Astrocyte (in vitro differentiated cells and primary cell): ENCODE measurements around the gene SAFB2. TPM values are rescaled to one million over a fixed set of nuclear protein-coding genes. Genes with fewer than 3 reads are reported as not detected.

ENCODE experiments used
- DNase-seq: peaks from one replicate; pipeline ENCODE4 v3.0.0-alpha.2; 2010; ENCODE audit warnings: low read depth
- FAIRE-seq: peaks from 2 replicates; lab custom pipeline; 2011; peaks lifted over from hg19 to GRCh38; lab: Jason Lieb, UNC
- H2AFZ ChIP-seq: 2 replicates; pipeline ENCODE4 v1.6.0; 2012; ENCODE audit warnings: low read depth, low read length, inconsistent platforms
- H3K27ac ChIP-seq: 2 replicates; pipeline ENCODE4 v1.5.1; 2011; ENCODE audit warnings: low read depth, low read length, inconsistent platforms
- H3K27me3 ChIP-seq: 2 replicates; pipeline ENCODE4 v1.6.0; 2011; ENCODE audit warnings: low read length, inconsistent platforms; ENCODE audit not compliant: insufficient read depth
- H3K36me3 ChIP-seq: 2 replicates; pipeline ENCODE4 v1.5.1; 2011; ENCODE audit warnings: low read length, inconsistent platforms; ENCODE audit not compliant: insufficient read depth
- H3K4me1 ChIP-seq: 2 replicates; pipeline ENCODE4 v1.5.1; 2011; ENCODE audit warnings: low read length, inconsistent platforms; ENCODE audit not compliant: insufficient read depth
- H3K4me2 ChIP-seq: 2 replicates; pipeline ENCODE4 v1.6.0; 2012; ENCODE audit warnings: low read length, inconsistent platforms
- H3K4me3 ChIP-seq: 2 replicates; pipeline ENCODE4 v1.5.1; 2011; ENCODE audit warnings: low read depth, mild to moderate bottlenecking, low read length, inconsistent platforms; ENCODE audit not compliant: insufficient read depth
- H3K79me2 ChIP-seq: 2 replicates; pipeline ENCODE4 v1.6.0; 2012; ENCODE audit warnings: mild to moderate bottlenecking, low read length, inconsistent platforms; ENCODE audit not compliant: insufficient read depth
- H3K9ac ChIP-seq: 2 replicates; pipeline ENCODE4 v1.6.0; 2012; ENCODE audit warnings: mild to moderate bottlenecking, low read length, inconsistent platforms
- H3K9me3 ChIP-seq: 2 replicates; pipeline ENCODE4 v1.5.1; 2012; ENCODE audit warnings: low read depth, mild to moderate bottlenecking, low read length, inconsistent platforms; ENCODE audit not compliant: insufficient read depth
- H4K20me1 ChIP-seq: 2 replicates; pipeline ENCODE4 v1.6.0; 2012; ENCODE audit warnings: low read length, inconsistent platforms; ENCODE audit not compliant: insufficient read depth
- H3K27ac Mint-ChIP-seq: one replicate; pipeline ENCODE4 v1.8.0; 2021; ENCODE audit warnings: mild to moderate bottlenecking, mixed read lengths; ENCODE audit not compliant: unreplicated experiment
- H3K27me3 Mint-ChIP-seq: one replicate; pipeline ENCODE4 v1.8.0; 2021; ENCODE audit warnings: low read depth, mixed read lengths; ENCODE audit not compliant: unreplicated experiment
- H3K36me3 Mint-ChIP-seq: one replicate; pipeline ENCODE4 v1.8.0; 2021; ENCODE audit warnings: low read depth, mixed read lengths; ENCODE audit not compliant: unreplicated experiment
- H3K4me1 Mint-ChIP-seq: one replicate; pipeline ENCODE4 v1.8.0; 2021; ENCODE audit warnings: low read depth, mixed read lengths; ENCODE audit not compliant: unreplicated experiment
- H3K4me3 Mint-ChIP-seq: one replicate; pipeline ENCODE4 v1.8.0; 2021; ENCODE audit warnings: mild to moderate bottlenecking, moderate library complexity, mixed read lengths; ENCODE audit not compliant: unreplicated experiment
- H3K9me3 Mint-ChIP-seq: one replicate; pipeline ENCODE4 v1.8.0; 2021; ENCODE audit warnings: mild to moderate bottlenecking, mixed read lengths; ENCODE audit not compliant: unreplicated experiment
- EZH2 ChIP-seq: IDR thresholded peaks from 2 replicates; pipeline ENCODE4 v1.6.1; 2012; ENCODE audit warnings: mild to moderate bottlenecking, low read length, inconsistent platforms; ENCODE audit not compliant: insufficient read depth
- total RNA-seq: library from RNA; stranded (reverse); gene quantifications from 2 replicates; pipeline ENCODE4 v1.2.1, GENCODE V29; 2021
- TF ChIP-seq, protein P1 (sequence below): IDR thresholded peaks from 2 replicates; pipeline ENCODE4 v1.5.1; 2011; ENCODE audit warnings: low read depth, mild to moderate bottlenecking, inconsistent platforms, low read length, moderate library complexity; ENCODE audit not compliant: insufficient read depth

SAFB2 gene
- total RNA-seq, 1 donor from 2014 or later = 50.6 TPM

DNA sequence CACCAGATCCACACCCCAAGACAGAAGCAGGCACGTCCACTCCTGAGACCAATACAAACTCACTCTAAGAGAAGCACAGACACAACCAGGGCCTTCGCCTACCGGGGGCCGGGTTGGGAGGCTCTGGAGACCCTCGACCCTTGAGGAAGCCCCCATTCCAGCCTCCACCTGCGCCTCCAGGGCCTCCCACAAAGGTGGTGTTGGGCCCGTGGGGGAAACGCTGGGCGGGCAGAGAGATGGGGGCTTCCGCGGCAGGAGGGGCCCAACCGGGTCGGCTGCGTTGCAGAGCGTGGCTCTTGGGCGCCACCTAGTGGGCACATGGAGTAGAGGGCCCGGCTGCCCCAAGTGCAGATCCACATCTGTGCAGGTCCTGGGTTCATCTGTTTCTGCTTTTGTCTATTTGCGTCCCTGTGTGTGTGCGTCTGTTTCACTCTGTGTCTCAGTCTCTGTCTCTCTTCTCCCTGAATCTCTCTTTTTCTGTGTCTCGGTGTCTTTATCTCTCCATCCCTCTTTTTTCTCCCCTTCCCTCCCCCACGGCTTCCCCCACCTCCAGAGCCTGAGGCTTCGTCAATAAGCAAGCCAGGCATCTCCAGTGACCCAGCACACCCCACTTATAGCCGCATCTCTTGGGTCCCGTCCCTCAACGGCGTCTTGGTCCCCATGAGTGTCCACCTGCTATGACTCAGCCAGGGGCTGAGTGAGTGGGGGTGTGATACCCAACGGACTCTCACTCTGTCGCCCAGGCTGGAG lies 44.3 kb downstream of the SAFB2 start:
- TF ChIP-seq, protein P1, sequence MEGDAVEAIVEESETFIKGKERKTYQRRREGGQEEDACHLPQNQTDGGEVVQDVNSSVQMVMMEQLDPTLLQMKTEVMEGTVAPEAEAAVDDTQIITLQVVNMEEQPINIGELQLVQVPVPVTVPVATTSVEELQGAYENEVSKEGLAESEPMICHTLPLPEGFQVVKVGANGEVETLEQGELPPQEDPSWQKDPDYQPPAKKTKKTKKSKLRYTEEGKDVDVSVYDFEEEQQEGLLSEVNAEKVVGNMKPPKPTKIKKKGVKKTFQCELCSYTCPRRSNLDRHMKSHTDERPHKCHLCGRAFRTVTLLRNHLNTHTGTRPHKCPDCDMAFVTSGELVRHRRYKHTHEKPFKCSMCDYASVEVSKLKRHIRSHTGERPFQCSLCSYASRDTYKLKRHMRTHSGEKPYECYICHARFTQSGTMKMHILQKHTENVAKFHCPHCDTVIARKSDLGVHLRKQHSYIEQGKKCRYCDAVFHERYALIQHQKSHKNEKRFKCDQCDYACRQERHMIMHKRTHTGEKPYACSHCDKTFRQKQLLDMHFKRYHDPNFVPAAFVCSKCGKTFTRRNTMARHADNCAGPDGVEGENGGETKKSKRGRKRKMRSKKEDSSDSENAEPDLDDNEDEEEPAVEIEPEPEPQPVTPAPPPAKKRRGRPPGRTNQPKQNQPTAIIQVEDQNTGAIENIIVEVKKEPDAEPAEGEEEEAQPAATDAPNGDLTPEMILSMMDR = peak; percentile 73
- TF ChIP-seq EZH2 = no peak
- H3K27ac ChIP-seq = no peak overlapping the region
- H3K9ac ChIP-seq = peak overlapping the region; percentile 50
- Mint-ChIP-seq H3K4me3 (no peak overlapping the region), H3K9me3 (no peaks in the 10 kb centered on the region), H3K36me3 (peaks cover 2% of the 10 kb centered on the region), H3K27me3 (no peaks in the 10 kb centered on the region), H3K27ac (no peak overlapping the region), H3K4me1 (peaks cover 6% of the 10 kb centered on the region)
- H2AFZ ChIP-seq = peak overlapping the region; percentile 84
- H3K27me3 ChIP-seq = no peaks in the 10 kb centered on the region
- DNase-seq (no peak), FAIRE-seq (no peak)
- H3K79me2 ChIP-seq = no peaks in the 10 kb centered on the region
- peak overlapping the region; percentile 82 for H3K4me2 ChIP-seq
- H4K20me1 ChIP-seq = no peaks in the 10 kb centered on the region
- no peaks in the 10 kb centered on the region for H3K9me3 ChIP-seq
- peaks cover 9% of the 10 kb centered on the region for H3K4me1 ChIP-seq
- H3K36me3 ChIP-seq = no peaks in the 10 kb centered on the region
- no peak overlapping the region for H3K4me3 ChIP-seq

GRCh38 chr19:5575590-5575989 lies 47.0 kb downstream of the SAFB2 start:
- Histone ChIP-seq H3K79me2 (no peaks in the 10 kb centered on the region), H3K27me3 (no peaks in the 10 kb centered on the region), H3K36me3 (no peaks in the 10 kb centered on the region), H3K9me3 (no peaks in the 10 kb centered on the region), H3K4me1 (peaks cover 9% of the 10 kb centered on the region), H4K20me1 (no peaks in the 10 kb centered on the region), H3K4me3 (no peak overlapping the region), H2AFZ (no peak overlapping the region), H3K4me2 (no peak overlapping the region), H3K27ac (no peak overlapping the region), H3K9ac (no peak overlapping the region)
- H3K9me3 Mint-ChIP-seq = peaks cover 2% of the 10 kb centered on the region
- peaks cover 4% of the 10 kb centered on the region for H3K27me3 Mint-ChIP-seq
- H3K4me3 Mint-ChIP-seq = no peak overlapping the region
- peaks cover 6% of the 10 kb centered on the region for H3K4me1 Mint-ChIP-seq
- DNase-seq = no peak
- TF ChIP-seq EZH2 = no peak
- H3K27ac Mint-ChIP-seq = no peak overlapping the region
- H3K36me3 Mint-ChIP-seq = no peaks in the 10 kb centered on the region
- no peak for FAIRE-seq

GRCh38 chr19:5572556-5573286 lies 49.9 kb downstream of the SAFB2 start:
- H3K9me3 Mint-ChIP-seq = peaks cover 2% of the 10 kb centered on the region
- FAIRE-seq (no peak), DNase-seq (no peak)
- Histone ChIP-seq H3K36me3 (no peaks in the 10 kb centered on the region), H3K9me3 (no peaks in the 10 kb centered on the region), H3K4me3 (no peak overlapping the region), H4K20me1 (no peaks in the 10 kb centered on the region), H2AFZ (no peak overlapping the region), H3K27ac (no peak overlapping the region), H3K27me3 (peaks cover 4% of the 10 kb centered on the region), H3K9ac (no peak overlapping the region), H3K4me1 (peaks cover 2% of the 10 kb centered on the region), H3K4me2 (no peak overlapping the region), H3K79me2 (no peaks in the 10 kb centered on the region)
- no peak overlapping the region for H3K27ac Mint-ChIP-seq
- peaks cover 17% of the 10 kb centered on the region for H3K27me3 Mint-ChIP-seq
- no peaks in the 10 kb centered on the region for H3K36me3 Mint-ChIP-seq
- peaks cover 3% of the 10 kb centered on the region for H3K4me1 Mint-ChIP-seq
- no peak for TF ChIP-seq EZH2
- TF ChIP-seq, protein P1 = no peak
- H3K4me3 Mint-ChIP-seq = no peak overlapping the region
